SK-N-MC (cell line): ENCODE results near the gene EPHA8.

Experiments
- FOXP2 ChIP-seq: optimal IDR thresholded peaks from 2 replicates; pipeline ENCODE3; 2011; ENCODE audit warnings: mild to moderate bottlenecking, moderate library complexity; ENCODE audit not compliant: insufficient read depth; ENCODE audit errors: extremely low read length, control extremely low read depth
- POLR2AphosphoS5 ChIP-seq: IDR thresholded peaks from 2 replicates; pipeline ENCODE4 v1.6.1; 2012; ENCODE audit warnings: mild to moderate bottlenecking, low read depth, low read length, borderline replicate concordance

DNA sequence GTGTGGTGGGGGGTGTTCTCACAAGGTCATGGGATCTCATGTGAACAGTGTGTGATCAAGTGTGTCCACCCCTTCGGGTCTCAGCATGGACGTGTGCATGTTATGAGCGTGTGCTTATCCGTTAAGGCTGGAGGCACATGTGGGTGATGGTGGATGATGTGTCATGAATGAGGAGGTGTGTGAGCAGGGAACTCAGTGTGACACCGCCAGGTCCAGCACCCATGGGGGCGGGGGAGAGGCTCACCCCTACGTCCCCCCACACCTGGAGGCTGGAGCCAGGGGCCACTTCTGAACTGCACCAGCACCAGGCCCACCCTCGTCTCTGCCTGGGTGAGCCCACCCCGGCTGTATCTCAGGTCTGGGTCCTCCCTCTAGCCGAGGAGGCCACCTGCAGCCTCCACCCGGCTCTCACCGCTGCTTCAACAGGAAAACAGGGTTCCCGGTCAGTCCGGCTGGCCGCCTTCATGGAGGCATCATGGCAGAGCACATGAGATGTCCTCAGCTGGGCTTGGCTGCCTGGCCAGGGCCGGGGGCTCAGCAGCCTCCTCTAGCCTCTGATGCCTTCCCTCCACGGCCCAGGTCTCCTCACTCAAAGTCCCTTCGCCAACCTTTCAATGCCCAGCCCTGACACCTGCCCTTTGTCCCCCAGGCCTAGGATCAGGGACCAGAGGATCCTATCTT, 38.9 kb downstream of the EPHA8 start:
- TF ChIP-seq POLR2AphosphoS5 (no peak), FOXP2 (no peak)
